GM18505 (cell line): Measurements from ENCODE around the gene RNASEH2B.

Experiments
- ATAC-seq: cut with Tn5 transposase; IDR thresholded peaks from one replicate; pipeline ENCODE4 v1.9.1; 2021; ENCODE audit not compliant: unreplicated experiment
- POLR2A ChIP-seq: IDR thresholded peaks from 4 replicates; pipeline ENCODE4 v1.6.1; 2011; ENCODE audit warnings: borderline replicate concordance; ENCODE audit not compliant: insufficient read depth, insufficient read length; ENCODE audit errors: extremely low read depth

RNASEH2B gene

GRCh38 chr13:51001335-51001734 lies 91.7 kb downstream of the RNASEH2B start:
- ATAC-seq: no peak
- no peak for TF ChIP-seq POLR2A

- no peak for TF ChIP-seq POLR2A
- no peak for ATAC-seq
Measured at GRCh38 chr13:51002736-51003135, 93.1 kb downstream of the RNASEH2B start.

GRCh38 chr13:51003642-51004041 lies 94.1 kb downstream of the RNASEH2B start:
- no peak for ATAC-seq

GRCh38 chr13:51004111-51004865 lies 94.7 kb downstream of the RNASEH2B start:
- ATAC-seq: no peak
- TF ChIP-seq POLR2A: no peak

More at GRCh38 chr13:51003642-51004041, 94.1 kb downstream of the RNASEH2B start:
- no peak for TF ChIP-seq POLR2A

GRCh38 chr13:51004918-51005460 lies 95.4 kb downstream of the RNASEH2B start:
- ATAC-seq: no peak
- no peak for TF ChIP-seq POLR2A

GRCh38 chr13:51005566-51005965 lies 96.0 kb downstream of the RNASEH2B start:
- ATAC-seq: no peak
- no peak for TF ChIP-seq POLR2A
